Trophoblast cell (in vitro differentiated cells and primary cell): ENCODE measurements around the gene PKD1L1.
A peak's percentile ranks its signal among the peaks of the same experiment; 100 is the strongest.

Experiments
- DNase-seq, 2 donors: peaks; one replicate each; pipeline ENCODE4 v3.0.0-alpha.2; 2016
- H2AFZ ChIP-seq: 2 replicates; pipeline ENCODE4 v1.6.1; 2013; ENCODE audit warnings: low read length, moderate library complexity, mild to moderate bottlenecking; ENCODE audit not compliant: insufficient read depth, poor library complexity
- H2AK5ac ChIP-seq: 2 replicates; pipeline ENCODE4 v1.6.1; 2013; ENCODE audit warnings: mild to moderate bottlenecking, low read length
- H2BK120ac ChIP-seq: 2 replicates; pipeline ENCODE4 v1.6.1; 2013; ENCODE audit warnings: low read length, mild to moderate bottlenecking, moderate library complexity; ENCODE audit not compliant: insufficient read depth, poor library complexity
- H2BK12ac ChIP-seq: 2 replicates; pipeline ENCODE4 v1.6.1; 2013; ENCODE audit warnings: mild to moderate bottlenecking, low read length, moderate library complexity
- H2BK5ac ChIP-seq: 2 replicates; pipeline ENCODE4 v1.6.1; 2013; ENCODE audit warnings: low read length, low read depth, moderate library complexity, mild to moderate bottlenecking; ENCODE audit not compliant: poor library complexity
- H3K14ac ChIP-seq: 2 replicates; pipeline ENCODE4 v1.6.1; 2013; ENCODE audit warnings: mild to moderate bottlenecking, low read length
- H3K18ac ChIP-seq: 2 replicates; pipeline ENCODE4 v1.6.1; 2013; ENCODE audit warnings: mild to moderate bottlenecking, low read length
- H3K23ac ChIP-seq: 2 replicates; pipeline ENCODE4 v1.6.1; 2013; ENCODE audit warnings: low read length
- H3K27ac ChIP-seq: 2 replicates; pipeline ENCODE4 v1.5.1; 2013; ENCODE audit warnings: low read depth, mild to moderate bottlenecking, inconsistent platforms, low read length, moderate library complexity
- H3K27me3 ChIP-seq: 2 replicates; pipeline ENCODE4 v1.6.1; 2013; ENCODE audit warnings: inconsistent platforms, mild to moderate bottlenecking, low read length, moderate library complexity; ENCODE audit not compliant: insufficient read depth
- H3K36me3 ChIP-seq, 2 experiments: 1 replicate in 1 of 2; 2 replicates in 1 of 2; pipeline ENCODE4 v1.6.1; 2013; ENCODE audit warnings: low read length in 2 of 2, mild to moderate bottlenecking in 2 of 2, moderate library complexity in 1 of 2; ENCODE audit not compliant: insufficient read depth in 2 of 2, control insufficient read depth in 1 of 2
- H3K4ac ChIP-seq: 2 replicates; pipeline ENCODE4 v1.6.1; 2013; ENCODE audit warnings: low read depth, mild to moderate bottlenecking, low read length, moderate library complexity
- H3K4me1 ChIP-seq, 2 experiments: 1 replicate in 1 of 2; 2 replicates in 1 of 2; pipeline ENCODE4 v1.6.1; 2013; ENCODE audit warnings: low read length in 2 of 2, mild to moderate bottlenecking in 2 of 2, moderate library complexity in 1 of 2; ENCODE audit not compliant: insufficient read depth in 2 of 2, control insufficient read depth in 1 of 2
- H3K4me2 ChIP-seq: 2 replicates; pipeline ENCODE4 v1.6.1; 2013; ENCODE audit warnings: inconsistent platforms, mild to moderate bottlenecking, low read length, moderate library complexity
- H3K4me3 ChIP-seq: 2 replicates; pipeline ENCODE4 v1.5.1; 2013; ENCODE audit warnings: mild to moderate bottlenecking, low read depth, low read length, inconsistent platforms
- H3K79me1 ChIP-seq: one replicate; pipeline ENCODE4 v1.6.1; 2013; ENCODE audit warnings: low read length
- H3K79me2 ChIP-seq: 2 replicates; pipeline ENCODE4 v1.6.1; 2013; ENCODE audit warnings: low read length, mild to moderate bottlenecking; ENCODE audit not compliant: control insufficient read depth, insufficient read depth, poor library complexity
- H3K9ac ChIP-seq: 2 replicates; pipeline ENCODE4 v1.6.1; 2013; ENCODE audit warnings: mild to moderate bottlenecking, low read length
- H3K9me3 ChIP-seq: 2 replicates; pipeline ENCODE4 v1.6.1; 2013; ENCODE audit warnings: low read depth, mild to moderate bottlenecking, control low read depth, inconsistent platforms, low read length; ENCODE audit not compliant: insufficient read depth
- H4K12ac ChIP-seq: 2 replicates; pipeline ENCODE4 v1.6.1; 2013; ENCODE audit warnings: low read depth, mild to moderate bottlenecking, low read length, moderate library complexity
- H4K8ac ChIP-seq: 2 replicates; pipeline ENCODE4 v1.6.1; 2013; ENCODE audit warnings: low read depth, mild to moderate bottlenecking, low read length, moderate library complexity
- H4K91ac ChIP-seq: one replicate; pipeline ENCODE4 v1.6.1; 2013; ENCODE audit warnings: low read depth, mild to moderate bottlenecking, low read length, moderate library complexity
- WGBS: extraction: QIAGEN DNeasy Blood & Tissue Kit; methylation state at CpG from one replicate; pipeline ENCODE4 v1.1.7; 2013; ENCODE audit warnings: missing lambda C conversion rate; ENCODE audit not compliant: insufficient read length, insufficient coverage; ENCODE audit errors: extremely low coverage; 5-methylcytosine and 5-hydroxymethylcytosine counted together

The PKD1L1 gene

GRCh38 chr7:47819607-47819920 is 128.7 kb downstream of the PKD1L1 start:
- no peaks in the 10 kb centered on the region for H3K27me3 ChIP-seq
- H3K4ac ChIP-seq: no peak overlapping the region
- DNase-seq: no peak
- H2AFZ ChIP-seq: no peak overlapping the region
- H3K18ac ChIP-seq: no peak overlapping the region
- H3K9me3 ChIP-seq: no peaks in the 10 kb centered on the region
- no peak overlapping the region for H3K23ac ChIP-seq
- H3K36me3 ChIP-seq: no peaks in the 10 kb centered on the region
- no peak overlapping the region for H3K14ac ChIP-seq
- no peak overlapping the region for H2BK5ac ChIP-seq
- peaks cover 3 to 10% of the 10 kb centered on the region in 2 experiments for H3K4me1 ChIP-seq
- no peak overlapping the region for H2AK5ac ChIP-seq
- no peak overlapping the region for H3K4me3 ChIP-seq
- H3K27ac ChIP-seq: no peak overlapping the region
- H3K9ac ChIP-seq: no peak overlapping the region
- no peak overlapping the region for H2BK120ac ChIP-seq
- WGBS: no CpG with 5 or more reads among the region's 3 CpGs
- no peak overlapping the region for H4K12ac ChIP-seq
- no peaks in the 10 kb centered on the region for H3K79me1 ChIP-seq
- H4K8ac ChIP-seq: no peak overlapping the region
- no peak overlapping the region for H2BK12ac ChIP-seq
- no peak overlapping the region for H4K91ac ChIP-seq
- no peak overlapping the region for H3K4me2 ChIP-seq
- H3K79me2 ChIP-seq: no peaks in the 10 kb centered on the region

GRCh38 chr7:47818796-47819606 is 129.3 kb downstream of the PKD1L1 start:
- H4K12ac ChIP-seq: no peak overlapping the region
- H2BK12ac ChIP-seq: peak overlapping the region; percentile 32
- H3K4me2 ChIP-seq: no peak overlapping the region
- H2BK120ac ChIP-seq: no peak overlapping the region
- no peak overlapping the region for H2AK5ac ChIP-seq
- no peak overlapping the region for H3K4me3 ChIP-seq
- H3K23ac ChIP-seq: no peak overlapping the region
- no peak overlapping the region for H4K91ac ChIP-seq
- peak; percentile 60 to 92 for DNase-seq
- no peaks in the 10 kb centered on the region for H3K27me3 ChIP-seq
- H3K79me2 ChIP-seq: no peaks in the 10 kb centered on the region
- H3K79me1 ChIP-seq: no peaks in the 10 kb centered on the region
- H3K9ac ChIP-seq: no peak overlapping the region
- H3K18ac ChIP-seq: no peak overlapping the region
- no peak overlapping the region for H2AFZ ChIP-seq
- H3K9me3 ChIP-seq: no peaks in the 10 kb centered on the region
- H4K8ac ChIP-seq: no peak overlapping the region
- WGBS: no CpG with 5 or more reads among the region's 6 CpGs
- peaks cover 3 to 10% of the 10 kb centered on the region in 2 experiments for H3K4me1 ChIP-seq
- H2BK5ac ChIP-seq: no peak overlapping the region
- no peak overlapping the region for H3K4ac ChIP-seq
- H3K27ac ChIP-seq: no peak overlapping the region
- no peak overlapping the region for H3K14ac ChIP-seq
- no peaks in the 10 kb centered on the region for H3K36me3 ChIP-seq

GRCh38 chr7:47817917-47818316 is 130.3 kb downstream of the PKD1L1 start:
- no peak overlapping the region for H3K23ac ChIP-seq

GRCh38 chr7:47816647-47817046 is 131.6 kb downstream of the PKD1L1 start:
- Histone ChIP-seq H2BK120ac (no peak overlapping the region), H3K4me2 (no peak overlapping the region), H3K9ac (no peak overlapping the region), H3K9me3 (peaks cover 4% of the 10 kb centered on the region), H4K8ac (no peak overlapping the region), H4K91ac (no peak overlapping the region), H3K23ac (no peak overlapping the region), H3K4me1 (peaks cover 3 to 10% of the 10 kb centered on the region in 2 experiments), H3K36me3 (no peaks in the 10 kb centered on the region), H3K27ac (no peak overlapping the region), H3K79me2 (no peaks in the 10 kb centered on the region), H2BK5ac (peak overlapping the region; percentile 22), H3K4ac (no peak overlapping the region), H3K14ac (no peak overlapping the region), H2BK12ac (peak overlapping the region; percentile 71), H3K4me3 (no peak overlapping the region), H4K12ac (no peak overlapping the region), H2AK5ac (peak overlapping the region; percentile 77), H3K79me1 (no peaks in the 10 kb centered on the region), H3K18ac (no peak overlapping the region), H2AFZ (no peak overlapping the region), H3K27me3 (no peaks in the 10 kb centered on the region)
- peak in 1 of 2 donors; percentile 14 for DNase-seq
- WGBS: no CpG with 5 or more reads among the region's 4 CpGs

More at GRCh38 chr7:47817917-47818316, 130.3 kb downstream of the PKD1L1 start:
- Histone ChIP-seq H4K8ac (no peak overlapping the region), H3K27me3 (no peaks in the 10 kb centered on the region), H3K14ac (no peak overlapping the region), H3K18ac (no peak overlapping the region), H3K79me1 (no peaks in the 10 kb centered on the region), H2BK12ac (no peak overlapping the region), H4K12ac (no peak overlapping the region), H3K9me3 (no peaks in the 10 kb centered on the region), H3K36me3 (no peaks in the 10 kb centered on the region), H2BK5ac (no peak overlapping the region), H3K4me3 (no peak overlapping the region), H3K9ac (no peak overlapping the region), H2BK120ac (no peak overlapping the region), H4K91ac (no peak overlapping the region), H2AK5ac (no peak overlapping the region), H3K27ac (no peak overlapping the region), H3K4me2 (no peak overlapping the region), H2AFZ (no peak overlapping the region), H3K4me1 (peaks cover 3 to 10% of the 10 kb centered on the region in 2 experiments), H3K4ac (no peak overlapping the region), H3K79me2 (no peaks in the 10 kb centered on the region)
- DNase-seq: peak; percentile 27 to 47
- WGBS: no CpG with 5 or more reads among the region's 3 CpGs
